ENCODE data around the gene TMEM132D. TPM values are rescaled to one million over a fixed set of nuclear protein-coding genes. Genes with fewer than 3 reads are reported as not detected.

Gene TMEM132D
- total RNA-seq, 1 donor from 2014 or later = 3.6 TPM

DNA sequence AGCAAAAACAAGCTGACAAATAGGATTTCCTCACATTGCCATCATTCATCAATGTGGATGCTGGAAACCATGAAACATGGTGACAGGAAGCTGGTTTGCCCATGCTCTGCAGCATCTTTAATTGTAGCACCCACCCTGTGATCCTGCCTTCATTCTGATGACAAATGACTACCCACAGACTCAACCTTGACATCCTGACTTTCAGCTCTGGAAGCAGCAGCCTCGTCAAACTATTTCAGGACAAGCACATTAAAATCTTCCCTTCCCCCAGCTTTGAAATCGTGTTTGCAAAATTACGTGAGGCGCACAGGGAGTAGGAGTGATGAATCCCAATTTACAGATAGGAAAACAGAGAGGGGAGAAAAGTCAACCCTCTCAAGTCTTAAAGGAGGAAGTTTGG lies 765.0 kb downstream of the TMEM132D start:
- no peak for DNase-seq (ENCODE audit: extremely low read depth, low read depth, low spot score)

DNA sequence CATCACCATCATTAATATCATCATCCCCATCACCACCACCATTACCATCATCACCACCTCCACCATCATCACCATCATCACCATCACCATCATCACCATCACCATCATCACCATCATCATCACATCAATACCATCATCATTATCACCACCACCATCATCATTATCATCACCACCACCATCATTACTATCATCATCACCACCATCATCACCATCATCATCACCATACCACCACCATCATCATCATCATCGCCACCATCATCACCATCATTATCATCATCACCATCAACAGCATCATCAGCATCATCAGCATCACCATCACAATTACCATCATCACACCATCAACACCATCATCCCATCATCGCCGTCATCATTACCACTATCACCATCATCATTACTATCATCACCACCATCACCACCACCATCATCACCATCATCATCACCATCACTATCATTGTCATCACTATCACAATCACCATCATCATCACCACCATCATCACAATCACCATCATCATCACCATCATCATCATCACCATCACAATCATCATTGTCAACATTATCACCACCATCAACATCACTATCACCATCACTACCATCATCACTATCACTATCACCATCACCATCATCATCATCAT lies 767.0 kb downstream of the TMEM132D start:
- DNase-seq (ENCODE audit: extremely low read depth, low read depth, low spot score) = no peak

DNA sequence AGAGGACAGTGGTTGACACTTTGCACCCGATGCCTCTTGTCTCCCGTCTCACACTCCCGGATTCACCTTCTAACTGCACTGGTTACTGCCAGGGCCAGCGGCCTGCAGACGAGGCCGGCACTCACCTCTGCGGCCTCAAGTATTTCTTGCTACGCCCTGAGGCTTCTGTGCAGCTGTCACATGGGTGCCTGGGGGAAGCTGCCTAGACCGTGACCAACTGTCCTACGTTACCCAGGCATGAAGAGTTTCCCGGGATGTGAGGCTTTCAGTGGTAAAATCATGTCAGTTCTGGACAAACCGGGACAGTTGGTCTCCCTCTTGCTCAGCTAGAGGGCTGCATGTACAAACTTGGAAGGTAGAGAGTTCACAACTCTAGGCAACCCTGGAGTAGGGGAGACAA lies 776.1 kb downstream of the TMEM132D start:
- no peak for DNase-seq (ENCODE audit: extremely low read depth, low read depth, low spot score)

DNA sequence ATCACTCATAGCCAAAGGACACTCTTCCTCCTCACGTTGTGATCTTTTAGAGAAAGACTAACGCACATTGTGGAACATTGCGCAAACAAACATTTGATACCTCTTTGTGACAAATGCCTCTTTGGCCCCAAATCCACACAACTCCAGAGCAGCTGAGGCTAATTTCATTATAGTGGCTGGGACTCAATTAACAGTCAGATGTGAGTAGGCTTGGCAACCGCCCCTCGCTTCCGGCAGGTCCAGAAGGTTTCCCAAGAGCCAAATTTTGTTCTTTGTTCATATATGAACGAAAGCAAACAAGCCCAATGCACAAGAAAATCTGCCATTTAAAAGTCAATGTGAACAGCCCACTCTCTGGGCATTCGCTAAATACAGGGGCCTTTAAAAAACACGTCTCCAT lies 776.6 kb downstream of the TMEM132D start:
- DNase-seq (ENCODE audit: extremely low read depth, low read depth, low spot score) = no peak

DNA sequence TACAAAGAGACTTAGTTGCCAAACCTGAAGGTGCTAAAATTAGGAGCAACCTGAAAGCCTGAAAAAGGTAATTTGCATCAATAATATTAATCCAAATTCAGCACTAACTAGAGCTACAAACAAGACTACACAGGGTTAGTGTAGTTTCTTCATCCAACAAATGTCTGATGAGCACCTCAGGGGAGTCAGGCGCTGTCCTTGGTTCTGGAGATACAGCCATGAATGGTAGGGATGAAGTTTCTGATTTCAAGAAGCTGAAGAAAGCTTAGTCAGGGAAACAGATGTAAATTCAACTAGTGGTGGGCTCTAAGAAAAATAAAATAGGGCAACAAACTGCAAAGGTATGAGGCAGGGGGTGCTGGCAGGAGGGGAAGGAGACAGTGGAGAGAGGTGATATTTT lies 784.3 kb downstream of the TMEM132D start:
- DNase-seq (ENCODE audit: extremely low read depth, low read depth, low spot score) = no peak

DNA sequence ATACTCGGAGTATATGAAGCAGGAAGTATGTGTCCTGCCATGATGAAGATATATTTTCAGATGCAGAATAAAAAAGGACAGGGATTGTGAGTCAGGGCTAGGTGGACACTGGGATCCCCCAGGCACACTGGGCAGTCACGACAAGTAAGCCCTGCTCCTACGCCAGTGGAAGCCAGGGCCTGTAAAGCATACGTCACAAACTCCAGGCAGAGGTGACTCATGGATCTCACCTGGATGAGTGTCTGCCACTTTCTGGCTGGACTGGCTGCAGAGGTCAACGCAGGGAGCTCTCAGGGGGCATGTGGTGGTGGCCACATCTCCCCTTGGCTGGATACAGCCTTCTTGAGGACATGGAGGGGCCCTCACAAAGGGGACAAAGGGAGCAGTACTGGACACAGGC lies 788.3 kb downstream of the TMEM132D start:
- no peak for DNase-seq (ENCODE audit: extremely low read depth, low read depth, low spot score)

DNA sequence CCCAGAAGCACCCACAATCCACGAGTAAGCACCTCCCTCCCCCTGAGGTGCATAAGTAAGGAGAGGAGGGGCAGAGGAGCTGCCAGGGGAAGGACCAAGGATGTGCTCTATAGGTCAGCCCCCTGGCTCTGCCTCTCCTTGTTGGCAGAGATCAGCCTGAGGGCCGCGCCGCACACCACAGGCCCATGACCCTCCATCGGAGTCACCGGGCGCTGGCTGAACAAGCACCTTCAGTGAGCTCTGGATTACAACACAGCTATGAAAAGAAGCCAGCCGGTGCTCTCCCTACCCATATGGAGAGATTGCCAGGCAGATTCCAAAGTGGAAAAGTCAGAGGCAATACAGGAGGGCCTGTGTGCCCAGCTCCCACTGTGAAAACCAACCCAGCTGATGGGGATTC lies 793.2 kb downstream of the TMEM132D start:
- no peak for DNase-seq (ENCODE audit: extremely low read depth, low read depth, low spot score)

DNA sequence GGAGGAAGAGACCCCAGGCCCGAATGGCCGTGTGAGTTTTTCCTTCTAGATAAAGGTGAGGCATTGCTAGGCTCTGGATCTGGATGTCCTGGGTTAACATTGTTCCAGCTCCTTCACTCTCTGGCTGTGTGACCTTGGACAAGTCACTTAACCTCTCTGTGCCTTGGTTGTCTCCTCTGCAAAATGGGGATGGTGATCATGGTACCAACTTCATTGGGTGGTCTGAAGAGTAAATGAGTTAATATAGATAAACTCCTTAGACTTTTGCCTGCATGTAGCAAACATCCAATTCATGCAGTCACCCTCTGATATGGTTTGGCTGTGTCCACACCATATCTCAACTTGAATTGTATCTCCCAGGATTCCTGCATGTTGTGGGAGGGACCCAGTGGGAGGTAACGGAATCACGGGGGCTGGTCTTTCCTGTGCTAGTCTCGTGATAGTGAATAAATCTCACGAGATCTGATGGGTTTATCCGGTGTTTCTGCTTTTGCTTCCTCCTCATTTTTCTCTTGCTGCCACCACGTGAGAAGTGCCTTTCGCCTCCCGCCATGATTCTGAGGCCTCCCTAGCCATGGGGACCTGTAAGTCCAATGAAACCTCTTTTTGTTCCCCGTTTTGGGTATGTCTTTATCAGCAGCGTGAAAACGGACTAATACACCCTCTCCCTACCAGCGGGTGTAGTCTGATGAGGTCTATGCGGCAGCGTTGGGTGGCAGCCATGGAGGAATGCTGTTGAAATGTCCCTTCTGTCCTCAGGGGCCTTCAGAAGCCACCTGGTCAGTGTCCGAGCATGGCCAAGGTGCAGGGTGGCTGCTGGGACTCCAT lies 794.4 kb downstream of the TMEM132D start:
- no peak for DNase-seq (ENCODE audit: extremely low read depth, low read depth, low spot score)

DNA sequence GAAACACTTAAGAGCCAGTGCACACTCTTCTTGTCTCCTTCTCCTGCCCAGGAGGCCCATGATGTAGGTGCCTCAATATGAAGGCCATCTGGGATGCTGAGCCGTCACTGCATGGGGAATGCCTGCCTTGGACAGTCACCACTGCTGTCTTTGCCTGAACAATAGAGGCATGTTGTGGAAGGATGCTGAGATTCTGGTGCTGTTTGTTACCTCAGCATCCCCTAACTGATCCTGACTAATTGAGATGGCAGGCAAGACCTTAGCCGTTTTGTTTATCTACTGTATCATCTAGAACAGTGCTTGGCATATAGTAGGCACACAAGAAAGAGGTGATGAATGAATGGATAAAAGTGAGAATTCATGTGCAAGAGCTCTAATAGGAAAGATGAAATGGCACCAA lies 797.1 kb downstream of the TMEM132D start:
- DNase-seq (ENCODE audit: extremely low read depth, low read depth, low spot score) = no peak

DNA sequence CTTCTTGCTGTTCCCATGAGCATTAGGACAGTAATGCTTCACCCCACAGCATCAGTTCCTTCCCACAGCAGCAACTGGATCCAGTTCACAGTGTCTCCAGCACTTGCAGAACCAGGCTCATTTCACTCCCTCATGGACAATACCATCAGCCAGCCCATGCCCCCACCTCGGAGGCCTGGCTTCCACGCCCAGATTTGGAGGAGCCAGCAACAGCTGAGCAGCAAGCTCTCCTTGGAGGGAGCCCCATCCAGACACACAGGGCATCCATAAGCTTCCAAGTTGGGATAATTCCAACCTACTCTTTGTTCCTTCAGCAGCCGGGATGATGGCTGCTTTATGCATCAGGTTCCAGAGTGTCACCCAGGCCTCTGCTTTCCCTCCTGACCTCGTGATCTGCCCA lies 800.6 kb downstream of the TMEM132D start:
- no peak for DNase-seq (ENCODE audit: extremely low read depth, low read depth, low spot score)

DNA sequence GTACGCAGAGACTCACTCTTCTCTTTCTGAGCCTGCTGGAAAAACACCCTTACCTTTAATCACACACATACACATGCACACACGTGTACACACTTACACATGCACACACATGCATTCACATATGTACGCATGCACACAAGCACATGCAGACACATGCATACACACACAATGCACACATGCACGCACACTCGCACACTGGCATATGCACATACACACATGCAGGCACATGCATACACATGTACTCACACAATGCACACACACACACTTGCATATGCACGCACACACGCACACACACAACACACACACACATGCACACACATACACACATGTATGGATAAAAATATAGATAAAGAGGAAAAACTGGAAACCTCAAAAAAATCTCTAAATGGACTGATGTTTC lies 801.6 kb downstream of the TMEM132D start:
- no peak for DNase-seq (ENCODE audit: extremely low read depth, low read depth, low spot score)

DNA sequence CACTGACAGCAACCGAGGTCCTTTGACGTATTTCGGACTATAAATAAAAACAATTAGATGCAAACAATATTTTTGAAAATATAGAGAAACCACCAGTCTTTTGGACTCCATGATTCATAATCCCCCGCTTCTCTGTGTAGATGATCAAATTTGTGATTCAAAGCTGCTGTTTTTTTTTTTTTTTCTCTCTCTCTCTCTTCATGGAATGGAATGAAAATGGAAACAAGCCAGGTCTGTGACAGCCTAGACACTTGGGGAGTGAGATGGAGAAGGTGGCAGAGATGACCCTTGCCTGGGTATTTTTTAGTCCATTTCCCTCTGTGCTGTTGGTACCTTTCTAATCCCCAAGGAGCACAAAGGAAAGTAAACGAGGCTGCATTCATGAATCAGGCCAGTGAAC lies 802.0 kb downstream of the TMEM132D start:
- no peak for DNase-seq (ENCODE audit: extremely low read depth, low read depth, low spot score)

DNA sequence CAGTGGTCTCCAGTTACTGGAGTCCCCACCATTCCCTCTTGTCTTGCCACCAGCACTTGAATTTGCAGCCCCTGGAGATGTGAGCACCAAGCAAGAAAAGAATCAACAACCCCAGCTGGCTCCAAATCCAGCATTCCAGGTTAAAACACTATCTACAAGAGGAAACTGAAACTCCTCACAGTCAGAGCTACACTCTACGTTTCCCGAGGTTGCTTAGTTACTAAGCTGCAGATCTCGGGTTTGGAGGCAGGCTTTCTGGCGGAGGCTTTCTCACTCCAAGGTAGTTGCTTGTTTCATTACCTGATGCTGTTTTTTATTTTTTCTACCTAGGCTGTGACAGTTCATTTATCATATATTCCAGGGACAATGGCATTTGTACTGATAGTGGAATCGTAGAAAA lies 802.4 kb downstream of the TMEM132D start:
- no peak for DNase-seq (ENCODE audit: extremely low read depth, low read depth, low spot score)

DNA sequence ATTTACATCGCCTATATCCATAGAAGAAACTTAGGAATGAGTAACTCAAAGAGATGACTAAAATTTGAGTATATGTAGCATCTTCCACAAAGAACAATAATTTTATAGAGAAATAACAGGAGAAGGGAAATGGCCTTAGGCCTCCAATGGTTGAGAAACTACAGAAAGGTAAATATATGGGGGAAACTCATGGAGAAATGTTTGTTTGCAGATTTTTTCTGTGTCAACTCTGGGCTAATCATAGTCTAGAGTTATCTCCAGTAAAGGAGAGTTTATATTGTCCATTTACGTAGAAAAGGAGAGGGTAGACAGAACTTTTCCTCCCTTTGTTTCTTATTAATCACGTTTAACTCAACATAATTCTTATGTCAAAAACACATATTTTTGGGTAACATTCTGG lies 806.4 kb downstream of the TMEM132D start:
- no peak for DNase-seq (ENCODE audit: extremely low read depth, low read depth, low spot score)

DNA sequence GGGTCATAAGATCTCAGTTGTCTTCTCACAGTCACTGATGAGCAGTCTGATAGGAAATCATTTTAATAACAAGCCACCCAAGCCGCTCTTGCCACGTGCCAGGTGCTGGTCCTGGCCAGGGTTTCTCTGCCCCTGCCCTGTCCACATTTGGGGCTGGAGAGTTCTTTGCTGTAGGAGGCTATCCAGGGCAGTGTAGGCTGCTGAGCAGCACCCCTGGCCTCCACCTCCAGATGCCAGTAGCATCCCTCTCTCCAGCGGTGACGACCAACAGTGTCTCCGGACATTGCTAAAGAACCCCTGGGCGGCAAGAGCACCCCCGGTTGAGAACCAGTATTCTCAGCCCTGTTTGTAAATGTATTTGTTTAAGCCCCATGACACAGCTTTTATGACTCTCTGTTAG lies 806.9 kb downstream of the TMEM132D start:
- DNase-seq (ENCODE audit: extremely low read depth, low read depth, low spot score) = no peak

DNA sequence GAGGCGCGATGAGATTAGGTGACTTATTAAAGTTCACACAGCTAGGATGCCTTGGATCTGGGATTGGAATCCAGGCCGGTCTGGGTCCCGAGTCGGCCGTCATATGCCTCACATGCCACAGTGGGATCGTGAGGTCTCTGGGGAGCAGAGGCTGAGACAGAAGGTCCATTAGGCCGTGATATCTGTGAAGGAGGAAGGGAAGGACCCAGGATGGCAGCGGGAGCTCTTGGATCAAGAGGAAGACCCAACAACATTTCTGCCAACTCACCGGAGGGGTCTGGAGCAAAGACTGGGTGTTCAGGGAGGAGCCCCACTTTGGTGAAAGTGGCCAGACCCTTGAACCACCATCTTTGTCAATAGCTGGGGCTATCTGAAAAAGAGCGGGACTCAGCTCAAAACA lies 807.6 kb downstream of the TMEM132D start:
- no peak for DNase-seq (ENCODE audit: extremely low read depth, low read depth, low spot score)

DNA sequence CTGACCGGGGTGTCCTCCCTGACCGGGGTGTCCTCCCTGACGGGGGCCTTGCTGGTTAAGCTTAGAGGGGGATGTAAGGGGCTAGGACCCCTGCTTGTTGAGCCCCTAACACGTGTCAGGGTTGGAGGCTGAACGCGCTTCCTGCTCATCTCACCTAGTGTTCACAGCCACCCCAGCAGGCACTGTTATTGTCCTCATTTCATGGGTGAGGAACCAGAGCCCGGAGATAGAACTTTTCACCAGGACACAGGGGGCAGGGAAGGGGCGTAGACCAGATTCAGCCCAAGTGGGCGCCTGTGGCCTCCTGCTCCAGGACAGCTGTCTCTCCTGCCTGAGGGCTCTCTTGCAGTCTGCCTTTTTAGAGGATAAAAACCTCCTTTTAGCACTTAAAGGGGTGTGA lies 814.2 kb downstream of the TMEM132D start:
- DNase-seq (ENCODE audit: extremely low read depth, low read depth, low spot score) = no peak

DNA sequence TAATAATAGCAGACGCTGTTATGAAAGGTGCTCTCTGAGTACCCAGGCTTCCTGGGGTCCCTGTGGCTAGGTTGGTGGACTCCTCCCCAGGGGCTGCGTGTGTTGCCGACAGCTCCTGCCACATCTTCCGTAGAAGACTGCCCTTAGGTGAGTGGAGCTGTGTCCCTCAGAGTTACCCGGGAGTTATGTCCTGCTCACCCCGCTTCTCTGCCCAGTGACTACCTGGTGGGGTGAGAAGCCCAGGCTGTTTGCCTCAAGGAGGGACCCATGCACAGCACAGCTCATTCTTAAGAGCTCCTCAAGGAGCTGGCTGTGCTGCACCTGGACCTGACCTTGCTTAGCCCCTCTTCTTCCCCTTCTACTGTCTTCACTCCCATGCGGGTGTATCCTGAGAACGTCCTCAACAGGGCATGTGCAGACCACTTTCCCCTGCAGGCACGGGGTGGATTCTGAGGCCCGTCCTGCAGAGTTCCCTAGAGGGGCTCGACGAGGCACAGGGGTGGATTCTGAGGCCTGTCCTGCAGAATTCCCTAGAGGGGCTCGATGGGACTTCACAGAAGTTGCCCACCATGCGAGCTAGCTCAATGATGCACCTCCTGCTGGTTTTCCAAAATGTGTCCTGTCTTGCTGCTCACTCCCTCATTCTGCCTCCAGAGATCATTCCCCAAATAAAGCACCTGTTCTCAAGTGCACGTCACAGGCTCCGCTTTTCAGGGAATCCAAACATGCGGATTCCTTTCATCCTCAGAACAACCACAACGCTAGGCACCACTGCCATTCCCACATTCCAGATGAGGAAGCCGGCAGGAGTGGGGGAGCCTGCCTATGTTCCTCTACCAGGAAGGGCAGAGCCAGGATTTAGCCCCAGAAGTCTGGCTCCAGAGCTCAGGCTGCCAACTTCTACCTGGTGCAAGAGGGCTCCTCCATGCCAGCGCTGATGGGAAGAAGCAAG lies 818.7 kb downstream of the TMEM132D start:
- DNase-seq (ENCODE audit: extremely low read depth, low read depth, low spot score) = no peak

DNA sequence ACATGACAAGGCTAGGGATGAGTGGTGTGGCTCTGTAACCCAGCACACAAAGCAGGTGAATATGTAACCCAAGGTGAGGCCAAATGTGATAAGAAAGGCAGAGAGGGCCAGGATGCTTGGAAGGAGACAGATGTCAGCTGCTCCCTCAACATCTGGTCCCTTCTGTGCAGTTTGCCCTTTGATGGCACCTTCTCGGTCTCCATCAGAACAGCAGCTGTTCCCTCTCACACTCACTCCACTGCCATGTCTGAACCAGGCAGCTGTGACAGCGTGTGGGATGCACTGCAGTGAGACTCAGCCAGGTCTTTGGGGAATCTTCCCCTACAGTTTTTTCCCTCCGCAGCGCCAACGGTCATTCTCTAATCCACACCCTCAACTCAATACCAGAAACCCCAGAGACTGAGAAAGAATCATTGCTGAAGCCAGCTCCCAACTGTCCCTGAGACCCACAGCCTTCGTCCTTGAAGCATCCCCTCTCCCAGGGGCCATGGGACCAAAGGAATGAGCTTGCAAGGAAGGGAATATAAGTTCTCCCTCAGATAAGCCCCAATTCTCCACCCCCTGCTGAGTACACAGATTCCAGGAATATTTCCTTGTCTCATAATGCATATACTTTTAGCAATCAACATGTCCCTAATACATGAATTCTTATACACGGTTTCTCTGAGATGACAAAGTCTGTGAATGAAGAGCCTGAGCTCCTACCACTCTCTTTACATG lies 820.5 kb downstream of the TMEM132D start:
- DNase-seq (ENCODE audit: extremely low read depth, low read depth, low spot score) = no peak

DNA sequence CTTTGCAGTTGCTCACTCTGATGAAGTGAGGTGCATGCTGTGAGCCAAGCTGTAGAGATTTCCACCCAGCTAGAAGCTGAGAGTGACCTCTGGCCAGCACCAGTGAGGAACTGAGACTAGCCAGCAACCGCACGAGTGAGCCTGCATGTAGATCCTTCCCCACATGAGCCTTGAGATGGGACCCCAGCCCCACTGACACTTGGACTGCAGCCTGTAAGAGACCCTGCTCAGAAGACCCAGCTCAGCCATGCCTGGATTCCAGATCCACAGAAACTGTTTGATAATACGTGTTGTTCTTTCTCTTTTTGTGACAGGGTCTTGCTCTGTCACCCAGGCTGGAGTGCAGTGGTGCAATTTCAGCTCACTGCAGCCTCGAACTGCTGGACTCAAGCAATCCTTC lies 821.4 kb downstream of the TMEM132D start:
- DNase-seq (ENCODE audit: extremely low read depth, low read depth, low spot score) = no peak

DNA sequence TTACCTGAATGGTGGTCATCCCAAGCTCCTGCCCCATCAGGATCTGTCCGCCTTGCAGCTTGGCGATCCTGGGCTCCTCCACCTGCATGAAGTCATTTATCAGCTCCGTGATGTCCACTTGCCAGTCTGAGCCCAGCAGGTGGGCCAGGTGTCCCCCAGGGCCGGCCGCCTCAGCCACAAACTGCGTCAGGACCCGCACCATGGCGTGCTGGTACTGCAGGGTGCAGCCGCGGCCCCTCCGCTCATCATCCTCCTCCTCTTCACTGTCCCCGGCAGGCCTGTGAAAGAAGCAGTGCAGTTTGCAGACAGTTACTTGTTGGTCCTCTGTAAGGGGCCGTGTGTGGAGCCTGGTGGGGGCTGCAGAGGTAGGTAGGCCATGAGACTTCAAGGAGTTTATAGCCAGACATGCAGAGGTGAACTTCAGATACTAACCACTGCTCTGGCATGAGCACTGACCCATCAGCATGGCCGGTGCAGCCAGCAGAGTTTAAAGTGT lies 822.0 kb downstream of the TMEM132D start:
- DNase-seq (ENCODE audit: extremely low read depth, low read depth, low spot score) = no peak
